IMR-90 (cell line): Measurements from ENCODE around the gene EMSY. TPM values are rescaled to one million over a fixed set of nuclear protein-coding genes. Genes with fewer than 3 reads are reported as not detected.
A peak's percentile ranks its signal among the peaks of the same experiment; 100 is the strongest.

Source experiments
- ATAC-seq: fragments of 200-7000 bp; cut with Tn5 transposase; 2 replicates; pipeline ENCODE4 v1.9.1; 2020; ENCODE audit warnings: low read depth, mild to moderate bottlenecking, moderate library complexity
- BruUV-seq: library from RNA; stranded (reverse); fragments of 400-500 nt; replicated peaks from 2 replicates; lab custom pipeline; 2021; lab: Mats Ljungman, UMichigan
- CTCF ChIA-PET: fragments of 300-600 bp; formaldehyde crosslinking; extraction: SDS; loops from one replicate; lab custom pipeline; 2021; ENCODE audit warnings: antibody characterized with exemption; lab: Yijun Ruan, JAX
- POLR2A ChIA-PET: fragments of 300-600 bp; sonication (Branson Sonifier 250); formaldehyde crosslinking; loops from one replicate; lab custom pipeline; 2022; ENCODE audit warnings: antibody characterized with exemption; ENCODE audit not compliant: unreplicated experiment; lab: Charles Lee
- DNase-seq: peaks from one replicate; pipeline ENCODE4 v3.0.0; 2013
- H2AFZ ChIP-seq: replicated peaks from 2 replicates; pipeline ENCODE3; 2013; ENCODE audit warnings: low read length, mild to moderate bottlenecking; ENCODE audit not compliant: poor library complexity
- H2AK5ac ChIP-seq: 2 replicates; pipeline ENCODE4 v1.6.1; 2013; ENCODE audit warnings: low read depth, low read length, inconsistent platforms
- H2AK9ac ChIP-seq: replicated peaks from 2 replicates; pipeline ENCODE3; 2013; ENCODE audit warnings: mild to moderate bottlenecking, low read depth, low read length, moderate library complexity; ENCODE audit not compliant: poor library complexity
- H2BK120ac ChIP-seq: 2 replicates; pipeline ENCODE4 v1.6.1; 2013; ENCODE audit warnings: low read depth, low read length, inconsistent platforms
- H2BK15ac ChIP-seq: 3 replicates; pipeline ENCODE4 v1.6.1; 2013; ENCODE audit warnings: low read depth, low read length, inconsistent platforms
- H2BK20ac ChIP-seq: 2 replicates; pipeline ENCODE4 v1.6.1; 2013; ENCODE audit warnings: low read depth, mild to moderate bottlenecking, inconsistent platforms, low read length, moderate library complexity
- H2BK5ac ChIP-seq: 2 replicates; pipeline ENCODE4 v1.6.1; 2013; ENCODE audit warnings: mild to moderate bottlenecking, low read depth, low read length, inconsistent platforms; ENCODE audit not compliant: poor library complexity, severe bottlenecking
- H3K14ac ChIP-seq: replicated peaks from 2 replicates; pipeline ENCODE4 v1.6.1; 2013; ENCODE audit warnings: low read depth, low read length, inconsistent platforms
- H3K18ac ChIP-seq: 2 replicates; pipeline ENCODE4 v1.6.1; 2013; ENCODE audit warnings: low read depth, low read length, control low read depth
- H3K23ac ChIP-seq: 2 replicates; pipeline ENCODE4 v1.6.1; 2013; ENCODE audit warnings: low read depth, low read length, inconsistent platforms
- H3K27ac ChIP-seq: 2 replicates; pipeline ENCODE4 v1.5.1; 2013; ENCODE audit warnings: mild to moderate bottlenecking, control low read depth, low read length; ENCODE audit not compliant: insufficient read depth
- H3K27me3 ChIP-seq: 2 replicates; pipeline ENCODE4 v1.6.1; 2013; ENCODE audit warnings: low read length; ENCODE audit not compliant: control insufficient read depth, insufficient read depth
- H3K36me3 ChIP-seq: 2 replicates; pipeline ENCODE4 v1.6.1; 2013; ENCODE audit warnings: low read length, mixed read lengths; ENCODE audit not compliant: control insufficient read depth, insufficient read depth
- H3K4ac ChIP-seq: 2 replicates; pipeline ENCODE4 v1.6.1; 2013; ENCODE audit warnings: low read depth, low read length, inconsistent platforms
- H3K4me1 ChIP-seq: 2 replicates; pipeline ENCODE4 v1.6.1; 2013; ENCODE audit warnings: low read length, mixed read lengths; ENCODE audit not compliant: control insufficient read depth, insufficient read depth
- H3K4me2 ChIP-seq: 2 replicates; pipeline ENCODE4 v1.6.1; 2013; ENCODE audit warnings: low read depth, mild to moderate bottlenecking, control low read depth, low read length, moderate library complexity
- H3K4me3 ChIP-seq: 2 replicates; pipeline ENCODE4 v1.5.1; 2013; ENCODE audit warnings: low read depth, mild to moderate bottlenecking, control low read depth, low read length, moderate library complexity; ENCODE audit not compliant: insufficient read depth
- H3K56ac ChIP-seq: 2 replicates; pipeline ENCODE4 v1.6.1; 2013; ENCODE audit warnings: low read length, inconsistent platforms; ENCODE audit not compliant: insufficient read depth; ENCODE audit errors: extremely low read depth
- H3K79me1 ChIP-seq, 2 experiments: 2 replicates each; pipeline ENCODE4 v1.6.1; 2013; ENCODE audit warnings: low read length in 2 of 2, inconsistent platforms in 1 of 2, low read depth in 1 of 2
- H3K9ac ChIP-seq: 2 replicates; pipeline ENCODE4 v1.6.1; 2013; ENCODE audit warnings: low read depth, low read length, control low read depth
- H3K9me1 ChIP-seq: 2 replicates; pipeline ENCODE4 v1.6.1; 2013; ENCODE audit warnings: low read length, inconsistent platforms; ENCODE audit not compliant: insufficient read depth
- H3K9me3 ChIP-seq: 2 replicates; pipeline ENCODE4 v1.6.1; 2013; ENCODE audit warnings: low read length; ENCODE audit not compliant: control insufficient read depth, insufficient read depth
- H4K20me1 ChIP-seq: 2 replicates; pipeline ENCODE4 v1.6.1; 2013; ENCODE audit warnings: low read length, inconsistent platforms; ENCODE audit not compliant: insufficient read depth
- H4K5ac ChIP-seq: 2 replicates; pipeline ENCODE4 v1.6.1; 2013; ENCODE audit warnings: mild to moderate bottlenecking, low read depth, low read length, control low read depth
- H4K8ac ChIP-seq, 2 experiments: 2 replicates each; pipeline ENCODE4 v1.6.1; 2013; ENCODE audit warnings: low read depth in 2 of 2, low read length in 2 of 2, control low read depth in 1 of 2, inconsistent platforms in 1 of 2
- H4K91ac ChIP-seq: 2 replicates; pipeline ENCODE4 v1.6.1; 2013; ENCODE audit warnings: low read depth, low read length, inconsistent platforms; ENCODE audit not compliant: insufficient read depth
- FOS ChIP-seq: fragments of 150-350 bp; IDR thresholded peaks from 2 replicates; pipeline ENCODE4 v1.6.1; 2016; ENCODE audit warnings: low read depth, low read length
- SMC3 ChIP-seq: fragments of 150-350 bp; IDR thresholded peaks from 2 replicates; pipeline ENCODE4 v1.6.1; 2016; ENCODE audit warnings: low read depth, mild to moderate bottlenecking, antibody characterized with exemption, low read length, moderate library complexity
- dilution Hi-C: fragments of 300-500 bp; cut with HindIII; formaldehyde crosslinking; loops from one replicate; pipeline ENCODE4 v1.14.3; 2018; ENCODE audit warnings: low sequenced_read_pairs; ENCODE audit not compliant: unreplicated experiment
- in situ Hi-C: fragments of 300-500 bp; cut with MboI; formaldehyde crosslinking; loops from 3 replicates; pipeline ENCODE4 v1.14.3; 2019; ENCODE audit warnings: low sequenced_read_pairs, inconsistent platforms, mixed read lengths
- intact Hi-C: fragments of 100-400 bp; cut with micrococcal nuclease; formaldehyde crosslinking; loops from 2 replicates; pipeline ENCODE4 v1.10.0; 2022
- polyA plus RNA-seq, 3 experiments: library from polyadenylated mRNA; depleted of rRNA; stranded (reverse); fragments of >200 nt; gene quantifications; 2 replicates each; pipeline ENCODE4 v1.2.3, GENCODE V29; 2012; ENCODE audit warnings: low replicate concordance in 1 of 3
- total RNA-seq: library from RNA; depleted of rRNA; stranded (reverse); fragments of >200 nt; gene quantifications from 2 replicates; pipeline ENCODE4 v1.2.3, GENCODE V29; 2012

Gene EMSY
- total and polyA plus RNA-seq, 2 of the 4 experiments (the other 2 are of a cell fraction) = 14.1 to 22.0 TPM

- POLR2A ChIA-PET = no interaction called here
- Histone ChIP-seq H4K8ac (0 out of 4 replicates have a peak overlapping the region, but pooled peaks of 1 of the 2 experiments have one; percentile 11), H3K56ac (no peak overlapping the region; the same call in 1 of the 2 replicates), H3K36me3 (peaks cover 4% of the 10 kb centered on the region), H2BK15ac (0 out of 3 replicates have a peak overlapping the region, but pooled peaks have one; percentile 9), H3K4me3 (no peak overlapping the region), H3K79me1 (peaks cover 3 to 31% of the 10 kb centered on the region in 2 experiments), H2BK20ac (no peak overlapping the region), H3K4ac (no peak overlapping the region), H3K4me2 (peak overlapping the region; percentile 40; the same call in 1 of the 2 replicates), H4K20me1 (peaks cover 6% of the 10 kb centered on the region; the same call in 1 of the 2 replicates), H2AK5ac (no peak overlapping the region), H3K9me3 (no peaks in the 10 kb centered on the region), H3K18ac (no peak overlapping the region; the same call in 1 of the 2 replicates), H3K14ac (no peak overlapping the region), H2AK9ac (no peak overlapping the region), H4K91ac (no peak overlapping the region), H2BK5ac (peak overlapping the region; percentile 64), H4K5ac (no peak overlapping the region), H3K27ac (no peak overlapping the region), H2AFZ (no peak overlapping the region), H3K4me1 (peaks cover 9% of the 10 kb centered on the region), H3K9ac (no peak overlapping the region; the same call in 1 of the 2 replicates), H3K9me1 (peaks cover 7% of the 10 kb centered on the region), H3K27me3 (no peaks in the 10 kb centered on the region), H3K23ac (no peak overlapping the region), H2BK120ac (peak overlapping the region; percentile 67; the same call in 1 of the 2 replicates)
- dilution Hi-C loops = no loop called here
- peak; percentile 82 for ATAC-seq
- peak; percentile 65 for DNase-seq
- CTCF ChIA-PET = interaction anchor here (0.6 kb wide), 1 partner anchor 10 kb away, joined by 3 read pairs; no protein-coding TSS in a partner anchor
- TF ChIP-seq SMC3 (no peak), FOS (peak; percentile 65)
- in situ Hi-C loops = no loop called here
- no TSS peak for BruUV-seq
- intact Hi-C loops = no loop called here
Observed at GRCh38 chr11:76455931-76456330, 11.1 kb downstream of the EMSY start.
